SK-N-SH (cell line): ENCODE results near the gene HSPA12A. TPM values are rescaled to one million over a fixed set of nuclear protein-coding genes. Genes with fewer than 3 reads are reported as not detected.

Experiments
- CTCF ChIA-PET: fragments of 300-600, 350-600 bp; formaldehyde crosslinking; extraction: SDS; loops from one replicate; lab custom pipeline; 2021; lab: Yijun Ruan, JAX
- POLR2A ChIA-PET: fragments of 350-600 bp; sonication (Branson Sonifier 250); formaldehyde crosslinking; extraction: SDS; loops from one replicate; lab custom pipeline; 2020; ENCODE audit warnings: antibody characterized with exemption, inconsistent platforms; lab: Yijun Ruan, JAX
- DNase-seq: peaks from one replicate; pipeline ENCODE4 v3.0.0; 2012
- H2AFZ ChIP-seq: fragments of 200-600 bp; sonication (generic); 2 replicates; pipeline ENCODE4 v1.8.1; 2016; ENCODE audit warnings: antibody characterized with exemption, mild to moderate bottlenecking, low read depth
- H3F3A ChIP-seq: fragments of 200-600 bp; sonication (generic); replicated peaks from 2 replicates; pipeline ENCODE3; 2016; ENCODE audit warnings: antibody characterized with exemption, mild to moderate bottlenecking; ENCODE audit not compliant: insufficient read depth
- H3K27ac ChIP-seq, 2 experiments: fragments of 200-500 bp in 1 of 2; fragments of 200-600 bp in 1 of 2; sonication (Bioruptor generic) in 1 of 2; sonication (generic), shearing (Covaris generic) in 1 of 2; 2 replicates each; pipeline versions ENCODE4 v1.5.1 to v1.6.1; 2014 to 2016; ENCODE audit warnings: low read depth in 2 of 2, inconsistent platforms in 1 of 2, low read length in 1 of 2, mild to moderate bottlenecking in 1 of 2, mixed read lengths in 1 of 2
- H3K27me3 ChIP-seq: fragments of 200-600 bp; sonication (generic), shearing (Covaris generic); 2 replicates; pipeline ENCODE4 v1.6.1; 2016; ENCODE audit warnings: mixed run types; ENCODE audit not compliant: insufficient read depth
- H3K36me3 ChIP-seq, 2 experiments: fragments of 200-500 bp in 1 of 2; fragments of 200-600 bp in 1 of 2; sonication (Bioruptor generic) in 1 of 2; sonication (generic) in 1 of 2; replicated peaks in 1 of 2; 2 replicates each; pipeline versions ENCODE3 to v1.5.1; 2014 to 2016; ENCODE audit warnings: low read length in 1 of 2, mild to moderate bottlenecking in 1 of 2; ENCODE audit not compliant: insufficient read depth in 2 of 2, control insufficient read depth in 1 of 2
- H3K4me1 ChIP-seq, 2 experiments: fragments of 200-500 bp in 1 of 2; fragments of 200-600 bp in 1 of 2; sonication (Bioruptor generic) in 1 of 2; sonication (generic), shearing (Covaris generic) in 1 of 2; 2 replicates each; pipeline versions ENCODE4 v1.5.1 to v1.6.1; 2014 to 2016; ENCODE audit warnings: low read depth in 1 of 2, low read length in 1 of 2, mixed run types in 1 of 2; ENCODE audit not compliant: insufficient read depth in 2 of 2, control insufficient read depth in 1 of 2
- H3K4me2 ChIP-seq: fragments of 200-600 bp; sonication (generic), shearing (Covaris generic); 2 replicates; pipeline ENCODE4 v1.6.1; 2017; ENCODE audit warnings: mixed run types
- H3K4me3 ChIP-seq, 2 experiments: fragments of 200-500 bp in 1 of 2; fragments of 200-600 bp in 1 of 2; sonication (Bioruptor generic) in 1 of 2; sonication (generic), shearing (Covaris generic) in 1 of 2; 2 replicates each; pipeline versions ENCODE4 v1.5.1 to v1.8.1; 2014 to 2016; ENCODE audit warnings: low read depth in 2 of 2, inconsistent platforms in 1 of 2, low read length in 1 of 2, mild to moderate bottlenecking in 1 of 2, mixed read lengths in 1 of 2, moderate library complexity in 1 of 2
- H3K79me2 ChIP-seq: fragments of 200-600 bp; sonication (generic); 2 replicates; pipeline ENCODE4 v1.8.1; 2017; ENCODE audit warnings: mild to moderate bottlenecking; ENCODE audit not compliant: insufficient read depth
- H3K9ac ChIP-seq: fragments of 200-600 bp; sonication (generic); 2 replicates; pipeline ENCODE4 v1.6.1; 2017; ENCODE audit warnings: mixed run types
- H3K9me2 ChIP-seq: fragments of 200-600 bp; sonication (generic); 2 replicates; pipeline ENCODE4 v1.6.1; 2017; ENCODE audit warnings: mixed run types
- H3K9me3 ChIP-seq: fragments of 200-600 bp; sonication (generic); 2 replicates; pipeline ENCODE4 v1.6.1; 2017; ENCODE audit warnings: mixed run types, mild to moderate bottlenecking, moderate library complexity
- H4K20me1 ChIP-seq: fragments of 200-600 bp; sonication (generic); 2 replicates; pipeline ENCODE4 v1.6.1; 2017; ENCODE audit warnings: mild to moderate bottlenecking, mixed run types; ENCODE audit not compliant: insufficient read depth
- CTCF ChIP-seq: fragments of 200-600 bp; sonication (generic); IDR thresholded peaks from 2 replicates; pipeline ENCODE4 v1.6.1; 2017; ENCODE audit warnings: antibody characterized with exemption, mild to moderate bottlenecking, moderate library complexity
- EZH2phosphoT487 ChIP-seq: fragments of 200-600 bp; sonication (generic); IDR thresholded peaks from 2 replicates; pipeline ENCODE4 v1.6.1; 2017; ENCODE audit warnings: low read depth, mixed run types, mild to moderate bottlenecking, antibody characterized with exemption, moderate library complexity, borderline replicate concordance
- FOXM1 ChIP-seq: IDR thresholded peaks from 2 replicates; pipeline ENCODE4 v1.4.0; 2012; ENCODE audit warnings: low read depth, mild to moderate bottlenecking
- GATA2 ChIP-seq: sonication (generic); formaldehyde crosslinking; IDR thresholded peaks from 2 replicates; pipeline ENCODE4 v1.5.0; 2020; ENCODE audit warnings: mild to moderate bottlenecking, missing genetic modification reagents
- IRF3 ChIP-seq: fragments of 150-350 bp; IDR thresholded peaks from 2 replicates; pipeline ENCODE4 v1.6.1; 2016; ENCODE audit warnings: mild to moderate bottlenecking, low read depth, low read length
- JUND ChIP-seq: IDR thresholded peaks from 2 replicates; pipeline ENCODE4 v1.4.0; 2012
- MXI1 ChIP-seq: IDR thresholded peaks from 2 replicates; pipeline ENCODE4 v1.6.1; 2012; ENCODE audit warnings: mild to moderate bottlenecking, low read depth, low read length, improper control_type of control experiment
- NFIC ChIP-seq: IDR thresholded peaks from 2 replicates; pipeline ENCODE4 v1.4.0; 2012; ENCODE audit warnings: borderline replicate concordance
- PBX3 ChIP-seq: IDR thresholded peaks from 2 replicates; pipeline ENCODE4; 2012
- POLR2AphosphoS5 ChIP-seq: IDR thresholded peaks from 2 replicates; pipeline ENCODE4 v1.6.1; 2012; ENCODE audit warnings: low read depth, low read length
- REST ChIP-seq: IDR thresholded peaks from 2 replicates; pipeline ENCODE4 v1.6.1; 2012; ENCODE audit warnings: mild to moderate bottlenecking, low read depth, low read length, moderate library complexity
- SIN3A ChIP-seq: IDR thresholded peaks from 2 replicates; pipeline ENCODE4 v1.6.1; 2012; ENCODE audit warnings: low read depth, mild to moderate bottlenecking, low read length, moderate library complexity, borderline replicate concordance
- SMC3 ChIP-seq: IDR thresholded peaks from 2 replicates; pipeline ENCODE4 v1.6.1; 2012; ENCODE audit warnings: low read depth, low read length, improper control_type of control experiment
- TAF1 ChIP-seq: IDR thresholded peaks from 2 replicates; pipeline ENCODE4 v1.6.1; 2012; ENCODE audit warnings: low read depth, mild to moderate bottlenecking, low read length, moderate library complexity, borderline replicate concordance
- TEAD4 ChIP-seq: IDR thresholded peaks from 2 replicates; pipeline ENCODE4 v1.4.0; 2012; ENCODE audit warnings: mild to moderate bottlenecking, borderline replicate concordance; ENCODE audit not compliant: insufficient read depth
- USF1 ChIP-seq: IDR thresholded peaks from 2 replicates; pipeline ENCODE4 v1.4.0; 2012; ENCODE audit warnings: low read depth, borderline replicate concordance
- USF2 ChIP-seq: fragments of 150-350 bp; IDR thresholded peaks from 2 replicates; pipeline ENCODE4 v1.6.1; 2017; ENCODE audit warnings: antibody characterized with exemption, low read length, low read depth, borderline replicate concordance
- YY1 ChIP-seq: IDR thresholded peaks from 2 replicates; pipeline ENCODE4 v1.4.0; 2012; ENCODE audit warnings: low read depth, mild to moderate bottlenecking
- WGBS: methylation state at CpG from one replicate; pipeline ENCODE4 v1.1.6; 2017; ENCODE audit warnings: low lambda C conversion rate; 5-methylcytosine and 5-hydroxymethylcytosine counted together
- polyA plus RNA-seq, 3 experiments: library from polyadenylated mRNA; depleted of rRNA; stranded (reverse); fragments of >200 nt; gene quantifications; 2 replicates each; pipeline ENCODE4 v1.2.3, GENCODE V29; 2012

The HSPA12A gene
- polyA plus RNA-seq, 1 of the 3 experiments (the other 2 are of a cell fraction), result 2.9 TPM

GRCh38 chr10:116667484-116667883 lies 74.9 kb downstream of the HSPA12A start (continued):
- TF ChIP-seq MXI1, result no peak

- no peak for DNase-seq
- Histone ChIP-seq H4K20me1 (no peaks in the 10 kb centered on the region), H3K4me2 (no peak overlapping the region), H3K4me3 (no peak overlapping the region), H3K79me2 (no peaks in the 10 kb centered on the region), H3K27me3 (no peaks in the 10 kb centered on the region; the same call in 1 of the 2 replicates), H2AFZ (no peak overlapping the region), H3K9me3 (no peaks in the 10 kb centered on the region), H3F3A (no peaks in the 10 kb centered on the region), H3K36me3 (no peaks in the 10 kb centered on the region), H3K4me1 (no peaks in the 10 kb centered on the region; a peak in 1 of 4 replicates), H3K9ac (no peak overlapping the region), H3K9me2 (no peaks in the 10 kb centered on the region), H3K27ac (no peak overlapping the region)
- WGBS, result 57% methylated on average over 8 of the region's 13 CpGs
- POLR2A ChIA-PET, result no interaction called here
- TF ChIP-seq SIN3A (no peak), USF1 (no peak), SMC3 (no peak), MXI1 (no peak), REST (no peak), FOXM1 (no peak), YY1 (no peak), PBX3 (no peak), TEAD4 (no peak), USF2 (no peak), POLR2AphosphoS5 (no peak), CTCF (no peak), JUND (no peak), NFIC (no peak), EZH2phosphoT487 (no peak), TAF1 (no peak), IRF3 (no peak), GATA2 (no peak)
- CTCF ChIA-PET, result interaction anchor here (1.6 to 1.7 kb wide), 2 partner anchors 122 to 509 kb away, joined by 3 read pairs; no protein-coding TSS in a partner anchor
Observed at GRCh38 chr10:116665541-116666125, 76.7 kb downstream of the HSPA12A start.
